MM.1S (cell line): Measurements from ENCODE around the gene CMTM4.

Experiments used
- DNase-seq: peaks from one replicate; pipeline ENCODE4 v3.0.0-alpha.2; 2015
- H2AFZ ChIP-seq: fragments of 300-600 bp; sonication (generic); 2 replicates; pipeline ENCODE4 v1.6.0; 2016; ENCODE audit warnings: antibody characterized with exemption, low read length
- H3F3A ChIP-seq: fragments of 300-600 bp; sonication (generic); 2 replicates; pipeline ENCODE4 v1.6.1; 2016; ENCODE audit warnings: mild to moderate bottlenecking, antibody characterized with exemption, low read length, moderate library complexity, mixed read lengths; ENCODE audit not compliant: insufficient read depth
- H3K27ac ChIP-seq: fragments of 300-600 bp; sonication (generic); 2 replicates; pipeline ENCODE4 v1.5.1; 2016; ENCODE audit warnings: mild to moderate bottlenecking, low read length
- H3K27me3 ChIP-seq: fragments of 300-600 bp; sonication (generic); replicated peaks from 2 replicates; pipeline ENCODE4 v1.6.0; 2016; ENCODE audit warnings: low read length; ENCODE audit not compliant: insufficient read depth
- H3K36me3 ChIP-seq: fragments of 300-600 bp; sonication (generic); replicated peaks from 2 replicates; pipeline ENCODE4 v1.6.1; 2016; ENCODE audit warnings: mild to moderate bottlenecking, low read length, mixed read lengths; ENCODE audit not compliant: insufficient read depth
- H3K4me1 ChIP-seq: fragments of 300-600 bp; sonication (generic); 2 replicates; pipeline ENCODE4 v1.6.1; 2016; ENCODE audit warnings: low read length, mixed read lengths
- H3K4me2 ChIP-seq: fragments of 300-600 bp; sonication (generic); 2 replicates; pipeline ENCODE4 v1.6.0; 2016; ENCODE audit warnings: low read depth, low read length
- H3K4me3 ChIP-seq: fragments of 300-600 bp; sonication (generic); 2 replicates; pipeline ENCODE4 v1.5.1; 2016; ENCODE audit warnings: low read length, mixed read lengths
- H3K79me2 ChIP-seq: fragments of 300-600 bp; sonication (generic); 2 replicates; pipeline ENCODE4 v1.6.1; 2016; ENCODE audit warnings: mixed run types, low read length, mixed read lengths
- H3K9ac ChIP-seq: fragments of 300-600 bp; sonication (generic); 2 replicates; pipeline ENCODE4 v1.6.1; 2016; ENCODE audit warnings: low read length, mixed read lengths
- H3K9me2 ChIP-seq: fragments of 300-600 bp; sonication (generic); replicated peaks from 2 replicates; pipeline ENCODE4 v1.6.1; 2016; ENCODE audit warnings: mild to moderate bottlenecking, low read length, mixed read lengths; ENCODE audit not compliant: insufficient read depth
- H3K9me3 ChIP-seq: fragments of 300-600 bp; sonication (generic); replicated peaks from 2 replicates; pipeline ENCODE4 v1.6.1; 2016; ENCODE audit warnings: mild to moderate bottlenecking, low read length, mixed read lengths; ENCODE audit not compliant: insufficient read depth
- H4K20me1 ChIP-seq: fragments of 300-600 bp; sonication (generic); 2 replicates; pipeline ENCODE4 v1.6.1; 2016; ENCODE audit warnings: mild to moderate bottlenecking, low read length, moderate library complexity, mixed read lengths; ENCODE audit not compliant: insufficient read depth
- CTCF ChIP-seq: fragments of 300-600 bp; sonication (generic); IDR thresholded peaks from 2 replicates; pipeline ENCODE4 v1.5.1; 2016; ENCODE audit warnings: antibody characterized with exemption, low read length, mixed read lengths
- EZH2 ChIP-seq: fragments of 300-600 bp; sonication (generic); optimal IDR thresholded peaks from 2 replicates; pipeline ENCODE3; 2017; ENCODE audit warnings: low read depth, mild to moderate bottlenecking, antibody characterized with exemption, low read length, mixed read lengths
- EZH2phosphoT487 ChIP-seq: fragments of 300-600 bp; sonication (generic); IDR thresholded peaks from 2 replicates; pipeline ENCODE4 v1.6.1; 2018; ENCODE audit warnings: antibody characterized with exemption, low read length

CMTM4 gene

GRCh38 chr16:66660422-66661209 is 35.9 kb downstream of the CMTM4 start:
- Histone ChIP-seq H3K27ac (no peak overlapping the region), H3K4me2 (no peak overlapping the region)

GRCh38 chr16:66658860-66659190 is 37.7 kb downstream of the CMTM4 start:
- Histone ChIP-seq H3K9ac (no peak overlapping the region), H3K27ac (no peak overlapping the region), H3K9me3 (no peaks in the 10 kb centered on the region), H3K79me2 (peaks cover 17% of the 10 kb centered on the region), H2AFZ (no peak overlapping the region), H3K4me3 (no peak overlapping the region), H3K4me2 (no peak overlapping the region), H3K27me3 (no peaks in the 10 kb centered on the region), H3K4me1 (no peaks in the 10 kb centered on the region; the same call in 1 of the 2 replicates), H4K20me1 (no peaks in the 10 kb centered on the region), H3K36me3 (no peaks in the 10 kb centered on the region), H3K9me2 (no peaks in the 10 kb centered on the region), H3F3A (no peaks in the 10 kb centered on the region)
- no peak for DNase-seq
- TF ChIP-seq EZH2phosphoT487, result no peak
- TF ChIP-seq CTCF, result no peak
- TF ChIP-seq EZH2, result no peak

More at GRCh38 chr16:66660422-66661209, 35.9 kb downstream of the CMTM4 start:
- no peaks in the 10 kb centered on the region for H3F3A ChIP-seq
- H3K9me3 ChIP-seq, result no peaks in the 10 kb centered on the region
- H3K9me2 ChIP-seq, result no peaks in the 10 kb centered on the region
- TF ChIP-seq EZH2phosphoT487 (no peak), EZH2 (no peak)
- no peaks in the 10 kb centered on the region for H4K20me1 ChIP-seq
- peaks cover 13% of the 10 kb centered on the region for H3K79me2 ChIP-seq
- H3K27me3 ChIP-seq, result no peaks in the 10 kb centered on the region
- no peak for DNase-seq
- no peak overlapping the region for H3K9ac ChIP-seq
- H2AFZ ChIP-seq, result no peak overlapping the region
- H3K4me3 ChIP-seq, result no peak overlapping the region
- no peaks in the 10 kb centered on the region for H3K36me3 ChIP-seq
- no peaks in the 10 kb centered on the region for H3K4me1 ChIP-seq

- Histone ChIP-seq H3F3A (0 out of 2 replicates have a peak, but pooled peaks cover 2% of the 10 kb centered on the region), H3K4me1 (peaks cover 5% of the 10 kb centered on the region), H3K9me2 (no peaks in the 10 kb centered on the region), H2AFZ (no peak overlapping the region), H3K9me3 (no peaks in the 10 kb centered on the region), H3K27me3 (no peaks in the 10 kb centered on the region), H3K79me2 (peaks cover 17% of the 10 kb centered on the region), H3K27ac (no peak overlapping the region), H4K20me1 (no peaks in the 10 kb centered on the region), H3K4me3 (no peak overlapping the region), H3K36me3 (no peaks in the 10 kb centered on the region), H3K9ac (no peak overlapping the region), H3K4me2 (no peak overlapping the region)
- DNase-seq, result no peak
- TF ChIP-seq EZH2phosphoT487 (no peak), EZH2 (no peak), CTCF (no peak)
These were observed 38.2 kb downstream of the CMTM4 start for GRCh38 chr16:66658143-66658859.
